Mesothelial cell of epicardium (in vitro differentiated cells): ENCODE data around the gene HYAL1. TPM values are rescaled to one million over a fixed set of nuclear protein-coding genes. Genes with fewer than 3 reads are reported as not detected.
A peak's percentile ranks its signal among the peaks of the same experiment; 100 is the strongest.
"Not testable (repeated sequence)": the region's sequence is repeated elsewhere in the genome, so short reads cannot be mapped to it uniquely, and the experiment has no call there.

Experiments
- DNase-seq, 2 experiments: peaks; one replicate each; pipeline ENCODE4 v3.0.0; 2021; ENCODE audit warnings: low spot score in 2 of 2; ENCODE audit not compliant: unreplicated experiment in 2 of 2
- H3K27ac Mint-ChIP-seq: 2 replicates; pipeline ENCODE4 v1.8.0; 2021; ENCODE audit warnings: mixed read lengths
- H3K27me3 Mint-ChIP-seq: 2 replicates; pipeline ENCODE4 v1.8.0; 2021; ENCODE audit warnings: low read depth, mixed read lengths
- H3K36me3 Mint-ChIP-seq: 2 replicates; pipeline ENCODE4 v1.8.0; 2021; ENCODE audit warnings: mixed read lengths
- H3K4me1 Mint-ChIP-seq: 2 replicates; pipeline ENCODE4 v1.8.0; 2021; ENCODE audit warnings: mixed read lengths
- H3K4me3 Mint-ChIP-seq: 2 replicates; pipeline ENCODE4 v1.8.0; 2021; ENCODE audit warnings: mild to moderate bottlenecking, moderate library complexity, mixed read lengths
- H3K9me3 Mint-ChIP-seq: 2 replicates; pipeline ENCODE4 v1.8.0; 2021; ENCODE audit warnings: mixed read lengths
- total RNA-seq: library from RNA; stranded (reverse); gene quantifications from 3 replicates; pipeline ENCODE4 v1.2.1, GENCODE V29; 2021
- TF ChIP-seq, protein P1 (sequence below): fragments of 200-600 bp; sonication (generic); IDR thresholded peaks from one replicate; pipeline ENCODE4 v1.5.0; 2021; ENCODE audit warnings: antibody characterized with exemption; ENCODE audit not compliant: unreplicated experiment

Gene HYAL1
- total RNA-seq, 1 donor from 2014 or later = 2.7 TPM

- H3K27ac Mint-ChIP-seq = peak overlapping the region; percentile 100
- H3K4me1 Mint-ChIP-seq = peaks cover 65% of the 10 kb centered on the region
Observed at GRCh38 chr3:50264383-50264963, 38.9 kb downstream of the HYAL1 start.

DNA sequence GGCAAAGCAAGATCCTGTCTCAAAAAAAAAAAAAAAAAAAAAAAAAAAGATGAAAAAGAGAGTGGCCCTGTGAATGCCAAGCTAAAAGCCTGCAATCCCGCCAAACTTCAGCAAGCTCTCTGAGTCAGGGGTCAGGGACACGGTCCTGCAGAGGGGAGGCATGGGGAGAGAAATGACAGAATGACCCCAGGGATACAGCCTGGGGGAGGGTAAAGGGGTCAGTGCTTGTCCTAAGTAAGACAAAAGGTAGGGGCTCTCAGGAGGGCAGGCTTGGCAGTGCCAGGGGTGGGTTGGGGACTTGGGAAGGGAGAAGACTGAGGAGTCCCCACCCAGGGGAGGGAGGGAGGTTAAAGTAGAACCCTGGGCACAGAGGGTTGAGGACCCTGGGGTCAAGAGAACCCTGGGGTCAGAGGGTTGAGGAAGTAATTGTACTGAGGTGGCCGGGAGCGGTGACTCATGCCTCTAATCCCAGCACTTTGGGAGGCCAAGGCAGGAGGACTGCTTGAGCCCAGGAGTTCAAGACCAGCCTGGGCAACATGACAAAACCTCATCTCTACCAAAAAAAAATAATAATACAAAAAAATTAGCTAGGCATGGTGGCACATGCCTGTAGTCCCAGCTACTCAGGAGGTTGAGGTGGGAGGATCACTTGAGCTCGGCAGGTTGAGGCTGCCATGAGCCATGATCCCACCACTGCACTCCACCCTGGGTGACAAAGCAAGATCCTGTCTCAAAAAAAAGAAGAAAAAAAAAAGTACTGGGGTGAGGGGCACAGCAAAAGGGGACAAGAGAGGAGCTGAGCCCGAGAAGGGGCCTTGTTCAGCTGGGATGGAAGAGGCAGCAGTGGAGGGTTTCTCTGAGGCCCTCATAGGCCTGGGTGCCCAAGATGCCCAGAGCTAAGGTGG is 39.6 kb downstream of the HYAL1 start:
- Mint-ChIP-seq H3K27me3 (no peaks in the 10 kb centered on the region), H3K9me3 (no peaks in the 10 kb centered on the region), H3K4me1 (peaks cover 67% of the 10 kb centered on the region), H3K27ac (peak overlapping the region; percentile 100), H3K4me3 (peak overlapping the region; percentile 2), H3K36me3 (no peaks in the 10 kb centered on the region)
- TF ChIP-seq, protein P1, sequence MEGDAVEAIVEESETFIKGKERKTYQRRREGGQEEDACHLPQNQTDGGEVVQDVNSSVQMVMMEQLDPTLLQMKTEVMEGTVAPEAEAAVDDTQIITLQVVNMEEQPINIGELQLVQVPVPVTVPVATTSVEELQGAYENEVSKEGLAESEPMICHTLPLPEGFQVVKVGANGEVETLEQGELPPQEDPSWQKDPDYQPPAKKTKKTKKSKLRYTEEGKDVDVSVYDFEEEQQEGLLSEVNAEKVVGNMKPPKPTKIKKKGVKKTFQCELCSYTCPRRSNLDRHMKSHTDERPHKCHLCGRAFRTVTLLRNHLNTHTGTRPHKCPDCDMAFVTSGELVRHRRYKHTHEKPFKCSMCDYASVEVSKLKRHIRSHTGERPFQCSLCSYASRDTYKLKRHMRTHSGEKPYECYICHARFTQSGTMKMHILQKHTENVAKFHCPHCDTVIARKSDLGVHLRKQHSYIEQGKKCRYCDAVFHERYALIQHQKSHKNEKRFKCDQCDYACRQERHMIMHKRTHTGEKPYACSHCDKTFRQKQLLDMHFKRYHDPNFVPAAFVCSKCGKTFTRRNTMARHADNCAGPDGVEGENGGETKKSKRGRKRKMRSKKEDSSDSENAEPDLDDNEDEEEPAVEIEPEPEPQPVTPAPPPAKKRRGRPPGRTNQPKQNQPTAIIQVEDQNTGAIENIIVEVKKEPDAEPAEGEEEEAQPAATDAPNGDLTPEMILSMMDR = no peak
- no peak for DNase-seq

More at GRCh38 chr3:50264383-50264963, 38.9 kb downstream of the HYAL1 start:
- Mint-ChIP-seq H3K9me3 (no peaks in the 10 kb centered on the region), H3K27me3 (no peaks in the 10 kb centered on the region), H3K4me3 (peak overlapping the region; percentile 2), H3K36me3 (no peaks in the 10 kb centered on the region)
- peak; percentile 86 to 88 for DNase-seq
- TF ChIP-seq, protein P1 = no peak

DNA sequence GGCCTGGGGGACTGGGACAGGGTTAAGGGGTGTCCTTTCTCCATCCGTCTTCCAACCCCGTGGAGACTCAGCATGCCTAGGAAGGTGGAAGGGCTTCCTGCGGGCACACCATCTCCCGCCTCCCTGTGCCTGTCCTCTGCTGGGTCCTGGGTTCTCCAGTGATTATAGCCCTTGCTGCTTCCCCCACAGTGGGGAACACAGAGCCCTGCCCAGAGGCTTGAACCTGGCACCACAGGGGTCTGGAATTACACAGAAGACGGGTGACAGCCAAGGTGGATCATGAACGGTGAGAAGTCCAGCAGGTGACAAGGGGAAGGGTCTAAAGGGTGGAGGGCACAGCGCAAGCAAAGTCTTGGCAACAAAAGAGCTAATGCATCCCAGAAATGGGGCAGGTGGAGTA is 40.6 kb downstream of the HYAL1 start:
- peaks cover 58% of the 10 kb centered on the region for H3K4me1 Mint-ChIP-seq
- H3K4me3 Mint-ChIP-seq = no peak overlapping the region
- no peak for DNase-seq
- no peaks in the 10 kb centered on the region for H3K27me3 Mint-ChIP-seq
- H3K27ac Mint-ChIP-seq = peak overlapping the region; percentile 100
- peaks cover 1% of the 10 kb centered on the region for H3K36me3 Mint-ChIP-seq
- H3K9me3 Mint-ChIP-seq = no peaks in the 10 kb centered on the region
- TF ChIP-seq, protein P1 = no peak

GRCh38 chr3:50262200-50262599 is 41.2 kb downstream of the HYAL1 start:
- not testable (repeated sequence) for DNase-seq, H3K9me3 Mint-ChIP-seq, H3K4me3 Mint-ChIP-seq, H3K36me3 Mint-ChIP-seq, H3K27me3 Mint-ChIP-seq
- H3K4me1 Mint-ChIP-seq = peaks cover 52% of the 10 kb centered on the region
- H3K27ac Mint-ChIP-seq = peak overlapping the region; percentile 100

GRCh38 chr3:50261505-50261904 is 41.9 kb downstream of the HYAL1 start:
- no peak for DNase-seq
- TF ChIP-seq, protein P1 = no peak
- Mint-ChIP-seq H3K27me3 (no peaks in the 10 kb centered on the region), H3K4me1 (peaks cover 45% of the 10 kb centered on the region), H3K36me3 (peaks cover 10% of the 10 kb centered on the region), H3K4me3 (peak overlapping the region; percentile 64), H3K27ac (peak overlapping the region; percentile 100), H3K9me3 (no peaks in the 10 kb centered on the region)

DNA sequence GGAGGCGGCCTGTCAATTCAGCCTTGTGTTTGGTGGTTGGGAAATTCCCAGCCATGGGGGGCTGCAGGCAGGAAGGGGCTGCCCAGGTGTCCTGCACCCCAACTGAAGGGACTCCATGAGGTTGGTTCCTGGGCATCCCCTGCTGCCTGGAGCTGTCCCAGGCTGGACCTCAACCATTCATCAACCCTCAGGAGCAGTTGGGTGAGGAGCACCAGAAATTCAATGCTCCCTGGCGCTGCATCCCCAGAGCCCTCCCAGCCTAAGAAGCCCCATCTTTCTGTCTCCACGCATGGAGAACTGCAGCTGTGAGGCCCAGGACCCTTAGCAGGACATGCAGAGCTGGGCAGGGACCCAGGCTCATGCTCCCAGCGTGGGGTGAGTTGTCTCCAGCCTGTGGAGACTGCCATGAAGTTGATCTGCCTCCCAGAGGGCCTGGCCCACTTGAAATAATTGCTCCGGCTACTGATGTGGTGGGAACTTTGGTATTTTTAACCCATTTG is 42.4 kb downstream of the HYAL1 start:
- Mint-ChIP-seq H3K4me3 (peak overlapping the region; percentile 64), H3K9me3 (no peaks in the 10 kb centered on the region), H3K27ac (peak overlapping the region; percentile 100), H3K36me3 (peaks cover 11% of the 10 kb centered on the region), H3K4me1 (peaks cover 40% of the 10 kb centered on the region), H3K27me3 (no peaks in the 10 kb centered on the region)
- TF ChIP-seq, protein P1 = no peak
- no peak for DNase-seq
